ENCODE measurements around the gene KRTAP4-16. TPM values are rescaled to one million over a fixed set of nuclear protein-coding genes. Genes with fewer than 3 reads are reported as not detected.

KRTAP4-16 gene
- total RNA-seq, 1 experiment from 2014 or later: not detected

DNA sequence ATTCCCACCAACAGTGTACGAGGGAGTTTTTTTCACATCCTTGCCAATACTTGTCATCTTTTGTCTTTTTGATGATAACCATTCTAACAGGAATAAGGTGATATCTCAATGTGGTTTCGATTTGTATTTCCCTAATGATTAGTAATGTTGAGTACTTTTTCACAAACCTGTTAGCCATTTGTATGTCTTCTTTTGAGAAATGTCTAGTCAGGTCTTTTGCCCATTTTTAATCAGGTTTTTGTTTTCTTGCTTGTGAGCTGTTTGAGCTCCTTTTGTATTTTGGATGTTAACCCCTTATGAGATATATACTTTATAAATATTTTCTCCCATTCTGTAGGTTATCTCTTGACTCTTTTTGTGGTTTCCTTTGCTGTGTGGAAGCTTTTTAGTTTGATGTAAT, 49.5 kb upstream of the KRTAP4-16 start:
- Histone ChIP-seq H2AFZ (ENCODE audit: low read depth, low read length, poor library complexity, severe bottlenecking) (no peak overlapping the region), H3K36me3 (ENCODE audit: control insufficient read depth in 1 of 2, insufficient read depth in 2 of 2, low read length in 2 of 2) (no peaks in the 10 kb centered on the region), H3K27ac (ENCODE audit: low read depth, low read length) (no peak overlapping the region), H3K4me1 (ENCODE audit: control insufficient read depth in 1 of 2, insufficient read depth in 2 of 2, low read length in 2 of 2) (no peaks in the 10 kb centered on the region), H3K27me3 (ENCODE audit: insufficient read depth, low read length) (no peaks in the 10 kb centered on the region), H3K9me3 (ENCODE audit: control insufficient read depth in 1 of 2, insufficient read depth in 1 of 2, low read depth in 1 of 2, low read length in 2 of 2) (peaks cover 0 to 10% of the 10 kb centered on the region in 2 experiments; a peak in 1 of 4 replicates), H3K4me2 (ENCODE audit: low read length) (no peak overlapping the region), H3K9me2 (ENCODE audit: insufficient read depth) (no peaks in the 10 kb centered on the region), H3K79me2 (ENCODE audit: insufficient read depth, low read length) (no peaks in the 10 kb centered on the region), H3K4me3 (replicated peaks in 1 of 2; ENCODE audit: low read depth in 1 of 2, low read length in 2 of 2) (no peak overlapping the region), H4K20me1 (ENCODE audit: insufficient read depth) (no peaks in the 10 kb centered on the region), H3K9ac (ENCODE audit: low read length) (no peak overlapping the region)
- CTCF ChIA-PET: no interaction called here
- no peak for DNase-seq (ENCODE audit: low read depth, low spot score)
- no TSS peak for BruUV-seq (replicated peaks)
- POLR2A ChIA-PET: no interaction called here
- no peak for ATAC-seq
- RAD21 ChIA-PET (ENCODE audit: low non-redundant PET in 1 of 2, low total read pairs in 2 of 2, uncharacterized antibody in 2 of 2, unreplicated experiment in 2 of 2): no interaction called here
- TF ChIP-seq, protein P1, sequence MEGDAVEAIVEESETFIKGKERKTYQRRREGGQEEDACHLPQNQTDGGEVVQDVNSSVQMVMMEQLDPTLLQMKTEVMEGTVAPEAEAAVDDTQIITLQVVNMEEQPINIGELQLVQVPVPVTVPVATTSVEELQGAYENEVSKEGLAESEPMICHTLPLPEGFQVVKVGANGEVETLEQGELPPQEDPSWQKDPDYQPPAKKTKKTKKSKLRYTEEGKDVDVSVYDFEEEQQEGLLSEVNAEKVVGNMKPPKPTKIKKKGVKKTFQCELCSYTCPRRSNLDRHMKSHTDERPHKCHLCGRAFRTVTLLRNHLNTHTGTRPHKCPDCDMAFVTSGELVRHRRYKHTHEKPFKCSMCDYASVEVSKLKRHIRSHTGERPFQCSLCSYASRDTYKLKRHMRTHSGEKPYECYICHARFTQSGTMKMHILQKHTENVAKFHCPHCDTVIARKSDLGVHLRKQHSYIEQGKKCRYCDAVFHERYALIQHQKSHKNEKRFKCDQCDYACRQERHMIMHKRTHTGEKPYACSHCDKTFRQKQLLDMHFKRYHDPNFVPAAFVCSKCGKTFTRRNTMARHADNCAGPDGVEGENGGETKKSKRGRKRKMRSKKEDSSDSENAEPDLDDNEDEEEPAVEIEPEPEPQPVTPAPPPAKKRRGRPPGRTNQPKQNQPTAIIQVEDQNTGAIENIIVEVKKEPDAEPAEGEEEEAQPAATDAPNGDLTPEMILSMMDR (IDR thresholded peaks at IDR 0.05 in 2 of 3, conservative IDR thresholded peaks at IDR 0.05 in 1 of 3; ENCODE audit: borderline replicate concordance in 1 of 3, insufficient read depth in 1 of 3, low read depth in 2 of 3, low read length in 2 of 3): no peak
- TF ChIP-seq SIN3A (IDR thresholded peaks at IDR 0.05; ENCODE audit: low read depth) (no peak), YY1 (IDR thresholded peaks at IDR 0.05; ENCODE audit: extremely low read depth, insufficient replicate concordance, low read depth, low read length) (no peak), CEBPB (IDR thresholded peaks at IDR 0.05; ENCODE audit: low read depth) (no peak), SP1 (IDR thresholded peaks at IDR 0.05; ENCODE audit: low read depth) (no peak), POLR2A (IDR thresholded peaks at IDR 0.05; ENCODE audit: borderline replicate concordance, extremely low read depth, insufficient read depth, insufficient read length) (no peak), JUND (IDR thresholded peaks at IDR 0.05) (no peak), EZH2phosphoT487 (IDR thresholded peaks at IDR 0.05; ENCODE audit: borderline replicate concordance) (no peak), TCF7L2 (IDR thresholded peaks at IDR 0.05; ENCODE audit: borderline replicate concordance, extremely low read depth, insufficient read depth, insufficient read length) (no peak), POLR2AphosphoS5 (IDR thresholded peaks at IDR 0.05; ENCODE audit: low read depth, low read length) (no peak), EZH2 (IDR thresholded peaks at IDR 0.05) (no peak), FOSL1 (IDR thresholded peaks at IDR 0.05; ENCODE audit: low read depth) (no peak)
- TF ChIP-seq, protein P2, sequence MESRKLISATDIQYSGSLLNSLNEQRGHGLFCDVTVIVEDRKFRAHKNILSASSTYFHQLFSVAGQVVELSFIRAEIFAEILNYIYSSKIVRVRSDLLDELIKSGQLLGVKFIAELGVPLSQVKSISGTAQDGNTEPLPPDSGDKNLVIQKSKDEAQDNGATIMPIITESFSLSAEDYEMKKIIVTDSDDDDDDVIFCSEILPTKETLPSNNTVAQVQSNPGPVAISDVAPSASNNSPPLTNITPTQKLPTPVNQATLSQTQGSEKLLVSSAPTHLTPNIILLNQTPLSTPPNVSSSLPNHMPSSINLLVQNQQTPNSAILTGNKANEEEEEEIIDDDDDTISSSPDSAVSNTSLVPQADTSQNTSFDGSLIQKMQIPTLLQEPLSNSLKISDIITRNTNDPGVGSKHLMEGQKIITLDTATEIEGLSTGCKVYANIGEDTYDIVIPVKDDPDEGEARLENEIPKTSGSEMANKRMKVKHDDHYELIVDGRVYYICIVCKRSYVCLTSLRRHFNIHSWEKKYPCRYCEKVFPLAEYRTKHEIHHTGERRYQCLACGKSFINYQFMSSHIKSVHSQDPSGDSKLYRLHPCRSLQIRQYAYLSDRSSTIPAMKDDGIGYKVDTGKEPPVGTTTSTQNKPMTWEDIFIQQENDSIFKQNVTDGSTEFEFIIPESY (IDR thresholded peaks at IDR 0.05; ENCODE audit: extremely low read depth, insufficient replicate concordance, low read length): no peak
- TF ChIP-seq, protein P3, sequence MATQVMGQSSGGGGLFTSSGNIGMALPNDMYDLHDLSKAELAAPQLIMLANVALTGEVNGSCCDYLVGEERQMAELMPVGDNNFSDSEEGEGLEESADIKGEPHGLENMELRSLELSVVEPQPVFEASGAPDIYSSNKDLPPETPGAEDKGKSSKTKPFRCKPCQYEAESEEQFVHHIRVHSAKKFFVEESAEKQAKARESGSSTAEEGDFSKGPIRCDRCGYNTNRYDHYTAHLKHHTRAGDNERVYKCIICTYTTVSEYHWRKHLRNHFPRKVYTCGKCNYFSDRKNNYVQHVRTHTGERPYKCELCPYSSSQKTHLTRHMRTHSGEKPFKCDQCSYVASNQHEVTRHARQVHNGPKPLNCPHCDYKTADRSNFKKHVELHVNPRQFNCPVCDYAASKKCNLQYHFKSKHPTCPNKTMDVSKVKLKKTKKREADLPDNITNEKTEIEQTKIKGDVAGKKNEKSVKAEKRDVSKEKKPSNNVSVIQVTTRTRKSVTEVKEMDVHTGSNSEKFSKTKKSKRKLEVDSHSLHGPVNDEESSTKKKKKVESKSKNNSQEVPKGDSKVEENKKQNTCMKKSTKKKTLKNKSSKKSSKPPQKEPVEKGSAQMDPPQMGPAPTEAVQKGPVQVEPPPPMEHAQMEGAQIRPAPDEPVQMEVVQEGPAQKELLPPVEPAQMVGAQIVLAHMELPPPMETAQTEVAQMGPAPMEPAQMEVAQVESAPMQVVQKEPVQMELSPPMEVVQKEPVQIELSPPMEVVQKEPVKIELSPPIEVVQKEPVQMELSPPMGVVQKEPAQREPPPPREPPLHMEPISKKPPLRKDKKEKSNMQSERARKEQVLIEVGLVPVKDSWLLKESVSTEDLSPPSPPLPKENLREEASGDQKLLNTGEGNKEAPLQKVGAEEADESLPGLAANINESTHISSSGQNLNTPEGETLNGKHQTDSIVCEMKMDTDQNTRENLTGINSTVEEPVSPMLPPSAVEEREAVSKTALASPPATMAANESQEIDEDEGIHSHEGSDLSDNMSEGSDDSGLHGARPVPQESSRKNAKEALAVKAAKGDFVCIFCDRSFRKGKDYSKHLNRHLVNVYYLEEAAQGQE (IDR thresholded peaks at IDR 0.05; ENCODE audit: low read depth): no peak
- TF ChIP-seq, protein P4, sequence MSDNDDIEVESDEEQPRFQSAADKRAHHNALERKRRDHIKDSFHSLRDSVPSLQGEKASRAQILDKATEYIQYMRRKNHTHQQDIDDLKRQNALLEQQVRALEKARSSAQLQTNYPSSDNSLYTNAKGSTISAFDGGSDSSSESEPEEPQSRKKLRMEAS (IDR thresholded peaks at IDR 0.05): no peak
- intact Hi-C loops (cut with micrococcal nuclease): no loop called here
